ENCODE data around the gene ABLIM1. TPM values are rescaled to one million over a fixed set of nuclear protein-coding genes. Genes with fewer than 3 reads are reported as not detected.

Gene ABLIM1
- total RNA-seq, 4 donors from 2014 or later, result 56.9 to 108 (median 96.1) TPM

DNA sequence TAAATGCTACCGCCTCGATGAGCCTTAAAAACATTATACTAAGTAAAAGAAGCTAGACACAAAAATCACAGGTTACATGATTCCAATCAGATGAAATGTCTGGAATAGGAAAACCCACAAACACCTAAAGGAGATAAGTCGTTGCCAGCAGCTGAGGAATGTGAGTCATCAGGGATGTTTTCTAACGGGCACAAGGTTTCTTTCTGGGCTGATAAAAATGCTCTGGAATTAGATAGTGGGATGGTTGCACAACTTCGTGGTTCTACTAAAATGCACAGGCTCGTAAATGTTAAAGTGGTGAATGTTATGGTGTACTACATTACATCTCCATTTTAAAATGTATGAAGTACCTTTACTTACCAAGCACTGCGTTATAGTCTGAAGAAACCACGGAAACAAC, 9.7 kb downstream of the ABLIM1 start:
- TF ChIP-seq, protein P1, sequence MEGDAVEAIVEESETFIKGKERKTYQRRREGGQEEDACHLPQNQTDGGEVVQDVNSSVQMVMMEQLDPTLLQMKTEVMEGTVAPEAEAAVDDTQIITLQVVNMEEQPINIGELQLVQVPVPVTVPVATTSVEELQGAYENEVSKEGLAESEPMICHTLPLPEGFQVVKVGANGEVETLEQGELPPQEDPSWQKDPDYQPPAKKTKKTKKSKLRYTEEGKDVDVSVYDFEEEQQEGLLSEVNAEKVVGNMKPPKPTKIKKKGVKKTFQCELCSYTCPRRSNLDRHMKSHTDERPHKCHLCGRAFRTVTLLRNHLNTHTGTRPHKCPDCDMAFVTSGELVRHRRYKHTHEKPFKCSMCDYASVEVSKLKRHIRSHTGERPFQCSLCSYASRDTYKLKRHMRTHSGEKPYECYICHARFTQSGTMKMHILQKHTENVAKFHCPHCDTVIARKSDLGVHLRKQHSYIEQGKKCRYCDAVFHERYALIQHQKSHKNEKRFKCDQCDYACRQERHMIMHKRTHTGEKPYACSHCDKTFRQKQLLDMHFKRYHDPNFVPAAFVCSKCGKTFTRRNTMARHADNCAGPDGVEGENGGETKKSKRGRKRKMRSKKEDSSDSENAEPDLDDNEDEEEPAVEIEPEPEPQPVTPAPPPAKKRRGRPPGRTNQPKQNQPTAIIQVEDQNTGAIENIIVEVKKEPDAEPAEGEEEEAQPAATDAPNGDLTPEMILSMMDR (IDR thresholded peaks at IDR 0.05), result no peak
- TF ChIP-seq POLR2AphosphoS5 (IDR thresholded peaks at IDR 0.05), result no peak
- no peak for TF ChIP-seq EP300 (IDR thresholded peaks at IDR 0.05; ENCODE audit: low read depth)
- TF ChIP-seq POLR2A (IDR thresholded peaks at IDR 0.05), result no peak
- Histone ChIP-seq H3K27me3 (no peaks in the 10 kb centered on the region), H3K4me1 (peaks cover 13 to 73% (median 36%) of the 10 kb centered on the region in 4 donors), H3K9me3 (no peaks in the 10 kb centered on the region), H3K4me3 (no peak overlapping the region), H3K27ac (no peak overlapping the region), H3K36me3 (no peaks in the 10 kb centered on the region)
- in situ Hi-C loops (cut with MboI; ENCODE audit: low pct_ligation_motif_present in 1 of 4, low pct_unique_long_range_greater_than_20kb in 1 of 4, low sequenced_read_pairs in 3 of 4) (no loop called here), intact Hi-C loops (cut with DNase I; ENCODE audit: low total_unique reads) (no loop called here)
- 61 to 64% methylated on average over 8 of the region's 8 CpGs for WGBS, 2 donors (ENCODE audit: low coverage in 1 of 2)
- no peak for DNase-seq

DNA sequence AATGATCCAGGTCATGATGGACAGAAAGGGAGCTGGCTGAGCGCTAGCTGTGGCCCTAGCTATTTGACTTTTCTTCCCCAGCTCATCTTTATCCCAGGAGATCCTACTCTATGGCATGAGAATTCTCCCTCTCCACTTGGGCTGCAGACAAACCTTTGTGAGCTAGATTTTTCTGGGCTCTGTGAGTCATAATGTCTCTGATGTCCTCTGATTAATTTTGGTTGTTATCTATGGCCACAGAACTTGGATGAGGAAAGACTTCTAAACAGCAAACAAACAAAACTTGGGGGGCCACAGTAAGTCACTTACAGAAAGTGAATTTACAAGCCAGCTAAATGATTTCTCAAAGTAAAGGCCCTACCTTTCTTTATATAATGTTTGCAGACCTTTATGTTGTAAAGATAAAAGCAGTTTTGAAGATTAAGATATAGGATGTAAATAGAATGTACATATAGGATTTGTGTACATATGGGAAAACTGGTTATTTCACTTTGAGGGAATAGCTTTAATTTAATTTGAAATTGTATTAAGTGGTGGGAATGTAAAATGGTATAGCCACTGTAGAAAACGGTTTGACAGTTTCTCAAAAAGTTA, 10.4 kb downstream of the ABLIM1 start:
- Histone ChIP-seq H3K9me3 (no peaks in the 10 kb centered on the region), H3K4me3 (no peak overlapping the region), H3K27me3 (no peaks in the 10 kb centered on the region), H3K27ac (peak overlapping the region in 2 of 4 donors; percentile 12 to 25), H3K36me3 (no peaks in the 10 kb centered on the region), H3K4me1 (peaks cover 13 to 73% (median 33%) of the 10 kb centered on the region in 4 donors)
- TF ChIP-seq EP300 (IDR thresholded peaks at IDR 0.05; ENCODE audit: low read depth) (no peak), POLR2AphosphoS5 (IDR thresholded peaks at IDR 0.05) (no peak), POLR2A (IDR thresholded peaks at IDR 0.05) (no peak)
- TF ChIP-seq, protein P1 (IDR thresholded peaks at IDR 0.05), result no peak
- intact Hi-C loops (cut with DNase I; ENCODE audit: low total_unique reads), result no loop called here
- DNase-seq, result no peak
- in situ Hi-C loops (cut with MboI; ENCODE audit: low pct_ligation_motif_present in 1 of 4, low pct_unique_long_range_greater_than_20kb in 1 of 4, low sequenced_read_pairs in 3 of 4), result no loop called here
- 54 to 55% methylated on average over 2 of the region's 2 CpGs for WGBS, 2 donors (ENCODE audit: low coverage in 1 of 2)

DNA sequence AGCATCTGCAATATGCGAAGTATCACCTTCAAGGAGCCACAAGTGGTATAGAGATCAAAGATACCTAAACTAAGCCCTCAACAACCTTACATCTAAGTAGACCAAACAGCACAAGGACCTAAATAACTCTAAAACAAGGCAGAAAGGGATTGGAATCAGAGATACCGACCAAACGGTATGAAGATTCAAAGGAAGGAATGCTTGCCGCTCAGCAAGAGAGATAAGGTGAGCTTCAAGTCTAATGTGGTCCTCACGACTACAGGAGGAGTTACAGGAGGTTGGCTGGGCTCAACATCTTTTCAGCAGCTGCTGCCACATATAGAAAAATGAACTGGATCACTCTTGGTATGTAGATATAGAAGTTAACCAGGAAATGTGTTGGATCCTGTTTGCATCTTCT, 11.6 kb downstream of the ABLIM1 start:
- DNase-seq, result no peak
- H3K27ac ChIP-seq, result peak overlapping the region in 2 of 4 donors; percentile 1 to 36
- TF ChIP-seq, protein P1 (IDR thresholded peaks at IDR 0.05), result no peak
- TF ChIP-seq EP300 (IDR thresholded peaks at IDR 0.05; ENCODE audit: low read depth), result no peak
- no peak for TF ChIP-seq POLR2AphosphoS5 (IDR thresholded peaks at IDR 0.05)
- TF ChIP-seq POLR2A (IDR thresholded peaks at IDR 0.05), result no peak
- no peaks in the 10 kb centered on the region for H3K36me3 ChIP-seq
- H3K4me3 ChIP-seq, result no peak overlapping the region
- no peaks in the 10 kb centered on the region for H3K27me3 ChIP-seq
- H3K4me1 ChIP-seq, result peaks cover 13 to 67% (median 32%) of the 10 kb centered on the region in 4 donors
- intact Hi-C loops (cut with DNase I; ENCODE audit: low total_unique reads), result no loop called here
- WGBS, 2 donors (ENCODE audit: low coverage in 1 of 2), result 83 to 89% methylated on average over 3 to 5 of the region's 5 CpGs
- H3K9me3 ChIP-seq, result no peaks in the 10 kb centered on the region
- in situ Hi-C loops (cut with MboI; ENCODE audit: low pct_ligation_motif_present in 1 of 4, low pct_unique_long_range_greater_than_20kb in 1 of 4, low sequenced_read_pairs in 3 of 4), result no loop called here

DNA sequence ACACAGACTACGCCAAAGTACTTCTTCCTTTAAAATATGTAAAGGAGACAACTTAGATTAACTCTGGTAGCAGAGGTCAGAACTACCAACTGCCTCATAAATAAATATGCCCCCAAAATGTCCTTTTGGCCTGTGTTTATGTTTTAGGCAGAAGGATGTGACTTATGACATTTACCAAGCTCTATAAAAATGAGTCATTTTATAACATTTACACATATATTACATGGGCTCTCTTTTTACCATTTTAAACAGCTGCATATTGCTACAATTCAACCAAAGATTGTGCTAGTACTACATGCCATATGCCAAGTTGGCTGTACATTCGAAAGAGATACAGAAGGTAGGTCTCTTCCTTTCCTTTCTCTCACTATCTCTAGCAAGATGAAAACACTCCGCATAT, 12.4 kb downstream of the ABLIM1 start:
- Histone ChIP-seq H3K4me1 (peaks cover 13 to 63% (median 32%) of the 10 kb centered on the region in 4 donors), H3K27me3 (no peaks in the 10 kb centered on the region), H3K36me3 (no peaks in the 10 kb centered on the region), H3K27ac (peak overlapping the region in 2 of 4 donors; percentile 1 to 36), H3K4me3 (no peak overlapping the region), H3K9me3 (no peaks in the 10 kb centered on the region)
- no peak for DNase-seq
- no peak for TF ChIP-seq POLR2A (IDR thresholded peaks at IDR 0.05)
- TF ChIP-seq, protein P1 (IDR thresholded peaks at IDR 0.05), result no peak
- TF ChIP-seq POLR2AphosphoS5 (IDR thresholded peaks at IDR 0.05), result peak in 1 of 3 donors; percentile 32
- TF ChIP-seq EP300 (IDR thresholded peaks at IDR 0.05; ENCODE audit: low read depth), result no peak
- intact Hi-C loops (cut with DNase I; ENCODE audit: low total_unique reads) (no loop called here), in situ Hi-C loops (cut with MboI; ENCODE audit: low pct_ligation_motif_present in 1 of 4, low pct_unique_long_range_greater_than_20kb in 1 of 4, low sequenced_read_pairs in 3 of 4) (no loop called here)
- 58 to 69% methylated on average over 3 of the region's 3 CpGs for WGBS, 2 donors (ENCODE audit: low coverage in 1 of 2)

Measured in transverse colon (tissue), 4 donors.